ENCODE results near the gene KLHL28. TPM values are rescaled to one million over a fixed set of nuclear protein-coding genes. Genes with fewer than 3 reads are reported as not detected.

Gene KLHL28
- total and polyA plus RNA-seq, 2 experiments from 2014 or later = 5.3 to 16.2 TPM

GRCh38 chr14:44988694-44989093, 26.9 kb upstream of the KLHL28 start:
- no peak overlapping the region for H3K27ac ChIP-seq
- TF ChIP-seq EZH2 (IDR thresholded peaks at IDR 0.05; ENCODE audit: borderline replicate concordance) (no peak), CTCF (IDR thresholded peaks at IDR 0.05; ENCODE audit: poor library complexity) (no peak), EZH2phosphoT487 (IDR thresholded peaks at IDR 0.05; ENCODE audit: low read depth, severe bottlenecking, unreplicated experiment) (no peak)
- no peak overlapping the region for H3K4me3 ChIP-seq
- H3K9me3 ChIP-seq (ENCODE audit: low read depth) = no peaks in the 10 kb centered on the region
- H3K27me3 ChIP-seq = no peaks in the 10 kb centered on the region
- no peak for DNase-seq (ENCODE audit: low spot score)
- no peaks in the 10 kb centered on the region for H3K36me3 ChIP-seq (replicated peaks; ENCODE audit: insufficient read depth, low read depth)
- no peak overlapping the region for H3K4me2 ChIP-seq
- no peaks in the 10 kb centered on the region for H3K9me2 ChIP-seq (replicated peaks; ENCODE audit: insufficient read depth)
- H3K4me1 ChIP-seq (ENCODE audit: insufficient read depth) = no peaks in the 10 kb centered on the region
- peaks cover 41% of the 10 kb centered on the region for H3K79me2 ChIP-seq
- no peaks in the 10 kb centered on the region for H4K20me1 ChIP-seq (ENCODE audit: insufficient read depth, poor library complexity, severe bottlenecking)
- WGBS (ENCODE audit: low lambda C conversion rate, missing lambda C conversion rate) = 49% methylated on average over 2 of the region's 2 CpGs
- H2AFZ ChIP-seq = no peak overlapping the region

- DNase-seq (ENCODE audit: low spot score) = no peak
- Histone ChIP-seq H2AFZ (no peak overlapping the region), H3K4me3 (no peak overlapping the region), H3K9me3 (ENCODE audit: low read depth) (no peaks in the 10 kb centered on the region), H3K27me3 (no peaks in the 10 kb centered on the region), H4K20me1 (ENCODE audit: insufficient read depth, poor library complexity, severe bottlenecking) (peaks cover 4% of the 10 kb centered on the region), H3K4me1 (ENCODE audit: insufficient read depth) (no peaks in the 10 kb centered on the region), H3K9me2 (replicated peaks; ENCODE audit: insufficient read depth) (no peaks in the 10 kb centered on the region), H3K27ac (no peak overlapping the region), H3K4me2 (no peak overlapping the region), H3K36me3 (replicated peaks; ENCODE audit: insufficient read depth, low read depth) (no peaks in the 10 kb centered on the region), H3K79me2 (peaks cover 80% of the 10 kb centered on the region)
- WGBS (ENCODE audit: low lambda C conversion rate, missing lambda C conversion rate) = 89% methylated on average over 2 of the region's 2 CpGs
- TF ChIP-seq CTCF (IDR thresholded peaks at IDR 0.05; ENCODE audit: poor library complexity) = no peak
- no peak for TF ChIP-seq EZH2 (IDR thresholded peaks at IDR 0.05; ENCODE audit: borderline replicate concordance)
- TF ChIP-seq EZH2phosphoT487 (IDR thresholded peaks at IDR 0.05; ENCODE audit: low read depth, severe bottlenecking, unreplicated experiment) = no peak
These were observed 20.8 kb upstream of the KLHL28 start for GRCh38 chr14:44982594-44982993.

GRCh38 chr14:44981198-44981597, 19.5 kb upstream of the KLHL28 start:
- Histone ChIP-seq H4K20me1 (ENCODE audit: insufficient read depth, poor library complexity, severe bottlenecking) (peaks cover 4% of the 10 kb centered on the region), H2AFZ (no peak overlapping the region), H3K9me2 (replicated peaks; ENCODE audit: insufficient read depth) (no peaks in the 10 kb centered on the region), H3K4me1 (ENCODE audit: insufficient read depth) (no peaks in the 10 kb centered on the region), H3K9me3 (ENCODE audit: low read depth) (no peaks in the 10 kb centered on the region), H3K27ac (no peak overlapping the region), H3K36me3 (replicated peaks; ENCODE audit: insufficient read depth, low read depth) (no peaks in the 10 kb centered on the region), H3K79me2 (peaks cover 91% of the 10 kb centered on the region), H3K4me3 (no peak overlapping the region), H3K27me3 (no peaks in the 10 kb centered on the region), H3K4me2 (no peak overlapping the region)
- no peak for DNase-seq (ENCODE audit: low spot score)
- TF ChIP-seq CTCF (IDR thresholded peaks at IDR 0.05; ENCODE audit: poor library complexity) (no peak), EZH2 (IDR thresholded peaks at IDR 0.05; ENCODE audit: borderline replicate concordance) (no peak), EZH2phosphoT487 (IDR thresholded peaks at IDR 0.05; ENCODE audit: low read depth, severe bottlenecking, unreplicated experiment) (no peak)
- 88% methylated on average over 3 of the region's 3 CpGs for WGBS (ENCODE audit: low lambda C conversion rate, missing lambda C conversion rate)

Data from hepatocyte (in vitro differentiated cells).